OCI-LY1 (cell line): ENCODE data around the gene IZUMO2.

ENCODE experiments used
- H2AFZ ChIP-seq: fragments of 200-600 bp; sonication (generic), shearing (Covaris generic); 2 replicates; pipeline ENCODE4 v1.6.0; 2014; ENCODE audit warnings: antibody characterized with exemption, mild to moderate bottlenecking, low read length
- H3F3A ChIP-seq: fragments of 200-600 bp; sonication (generic), shearing (Covaris generic); 2 replicates; pipeline ENCODE4 v1.6.0; 2014; ENCODE audit warnings: mild to moderate bottlenecking, antibody characterized with exemption, low read length, moderate library complexity; ENCODE audit not compliant: insufficient read depth
- H3K27ac ChIP-seq: fragments of 200-600 bp; sonication (generic); 2 replicates; pipeline ENCODE4 v1.5.1; 2014; ENCODE audit warnings: low read length, mixed run types, mild to moderate bottlenecking, low read depth; ENCODE audit not compliant: poor library complexity, severe bottlenecking
- H3K27me3 ChIP-seq: fragments of 200-600 bp; sonication (generic); 2 replicates; pipeline ENCODE4 v1.6.0; 2014; ENCODE audit warnings: antibody characterized with exemption, mild to moderate bottlenecking, low read length, moderate library complexity; ENCODE audit not compliant: insufficient read depth
- H3K36me3 ChIP-seq: fragments of 200-600 bp; sonication (generic); 2 replicates; pipeline ENCODE4 v1.6.1; 2014; ENCODE audit warnings: mild to moderate bottlenecking, antibody characterized with exemption, low read length, moderate library complexity, mixed read lengths; ENCODE audit not compliant: insufficient read depth
- H3K4me1 ChIP-seq: fragments of 200-600 bp; sonication (generic); 2 replicates; pipeline ENCODE4 v1.5.1; 2014; ENCODE audit warnings: mild to moderate bottlenecking, low read length, moderate library complexity; ENCODE audit not compliant: insufficient read depth, severe bottlenecking
- H3K4me2 ChIP-seq: fragments of 200-600 bp; sonication (generic), shearing (Covaris generic); 2 replicates; pipeline ENCODE4 v1.6.1; 2014; ENCODE audit warnings: low read length
- H3K4me3 ChIP-seq: fragments of 200-600 bp; sonication (generic); 2 replicates; pipeline ENCODE4 v1.5.1; 2014; ENCODE audit warnings: low read length, low read depth, mild to moderate bottlenecking, mixed read lengths; ENCODE audit not compliant: poor library complexity, severe bottlenecking
- H3K79me2 ChIP-seq: fragments of 200-600 bp; shearing (Covaris generic); 2 replicates; pipeline ENCODE4 v1.6.1; 2016; ENCODE audit warnings: mixed run types, low read length, mixed read lengths; ENCODE audit not compliant: insufficient read depth
- H3K9ac ChIP-seq: fragments of 200-600 bp; sonication (generic), shearing (Covaris generic); 2 replicates; pipeline ENCODE4 v1.6.1; 2014; ENCODE audit warnings: mild to moderate bottlenecking, low read length, mixed read lengths
- H3K9me2 ChIP-seq: fragments of 200-600 bp; sonication (generic), shearing (Covaris generic); 2 replicates; pipeline ENCODE4 v1.6.1; 2014; ENCODE audit warnings: low read depth, mild to moderate bottlenecking, low read length, mixed read lengths
- H3K9me3 ChIP-seq: fragments of 200-600 bp; shearing (Covaris generic); 2 replicates; pipeline ENCODE4 v1.6.1; 2014; ENCODE audit warnings: low read length, mixed read lengths
- H4K20me1 ChIP-seq: fragments of 200-600 bp; sonication (generic), shearing (Covaris generic); 2 replicates; pipeline ENCODE4 v1.6.0; 2016; ENCODE audit warnings: mild to moderate bottlenecking, low read length; ENCODE audit not compliant: insufficient read depth
- CTCF ChIP-seq: fragments of 200-600 bp; sonication (generic), shearing (Covaris generic); IDR thresholded peaks from 2 replicates; pipeline ENCODE4 v1.5.1; 2017; ENCODE audit warnings: mild to moderate bottlenecking, antibody characterized with exemption, low read length, moderate library complexity, mixed read lengths
- EZH2 ChIP-seq: fragments of 200-600 bp; sonication (generic), shearing (Covaris generic); IDR thresholded peaks from 2 replicates; pipeline ENCODE4 v1.8.0; 2017; ENCODE audit warnings: borderline replicate concordance, mixed run types, mild to moderate bottlenecking, antibody characterized with exemption, low read length, moderate library complexity, mixed read lengths

The IZUMO2 gene

GRCh38 chr19:50174100-50174793 lies 11.2 kb upstream of the IZUMO2 start:
- no peaks in the 10 kb centered on the region for H3K27me3 ChIP-seq
- H3K4me3 ChIP-seq: no peak overlapping the region
- H3K36me3 ChIP-seq: no peaks in the 10 kb centered on the region
- no peaks in the 10 kb centered on the region for H4K20me1 ChIP-seq
- H3K4me2 ChIP-seq: no peak overlapping the region
- TF ChIP-seq EZH2 (no peak), CTCF (no peak)
- H3F3A ChIP-seq: no peaks in the 10 kb centered on the region
- no peak overlapping the region for H2AFZ ChIP-seq
- no peaks in the 10 kb centered on the region for H3K9me2 ChIP-seq
- no peak overlapping the region for H3K27ac ChIP-seq
- H3K9ac ChIP-seq: no peak overlapping the region
- no peaks in the 10 kb centered on the region for H3K79me2 ChIP-seq
- H3K9me3 ChIP-seq: no peaks in the 10 kb centered on the region
- H3K4me1 ChIP-seq: no peaks in the 10 kb centered on the region

DNA sequence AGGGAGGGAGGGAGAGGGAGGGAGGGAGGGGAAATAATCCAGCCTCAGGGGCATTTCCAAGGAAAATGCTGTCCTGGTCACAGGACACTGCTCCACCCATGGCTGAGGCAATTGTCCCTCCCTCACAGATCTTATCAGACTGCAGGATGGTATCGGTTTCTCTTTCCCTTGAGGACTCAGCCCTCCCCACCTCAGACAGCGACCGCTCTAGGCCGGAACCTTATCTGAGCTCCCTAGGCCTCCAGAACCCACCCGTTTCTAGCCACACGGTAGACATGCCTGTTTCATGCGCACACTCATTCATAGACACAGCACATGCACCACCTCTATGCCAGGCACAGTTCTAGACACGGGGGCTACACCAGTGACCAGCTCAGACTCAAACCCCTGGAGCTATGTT lies 10.0 kb upstream of the IZUMO2 start:
- no peak overlapping the region for H3K4me3 ChIP-seq
- no peaks in the 10 kb centered on the region for H3K27me3 ChIP-seq
- H3K9me2 ChIP-seq: no peaks in the 10 kb centered on the region
- no peaks in the 10 kb centered on the region for H3K36me3 ChIP-seq
- H3K9me3 ChIP-seq: no peaks in the 10 kb centered on the region
- no peak overlapping the region for H3K4me2 ChIP-seq
- no peak overlapping the region for H3K9ac ChIP-seq
- no peaks in the 10 kb centered on the region for H3K79me2 ChIP-seq
- H4K20me1 ChIP-seq: no peaks in the 10 kb centered on the region
- H3K27ac ChIP-seq: no peak overlapping the region
- no peaks in the 10 kb centered on the region for H3F3A ChIP-seq
- no peak overlapping the region for H2AFZ ChIP-seq
- no peak for TF ChIP-seq CTCF
- no peak for TF ChIP-seq EZH2
- no peaks in the 10 kb centered on the region for H3K4me1 ChIP-seq

DNA sequence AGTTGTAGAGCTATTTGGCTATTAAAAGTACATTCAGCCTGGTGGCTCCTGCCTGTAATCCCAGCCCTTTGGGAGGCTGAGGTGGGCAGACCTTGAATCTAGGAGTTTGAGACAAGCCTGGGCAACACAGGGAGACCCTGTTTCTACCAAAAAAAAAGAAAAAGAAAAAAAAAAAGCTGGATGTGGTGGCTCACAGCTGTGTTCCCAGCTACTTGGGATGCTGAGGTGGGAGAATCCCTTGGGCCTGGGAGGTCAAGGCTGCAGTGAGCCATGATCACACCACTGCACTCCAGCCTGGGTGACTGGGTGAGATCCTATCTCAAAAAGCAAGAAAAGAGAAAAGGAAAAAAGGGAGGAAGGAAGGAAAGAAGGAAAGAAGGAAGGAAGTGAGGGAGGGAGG lies 9.6 kb upstream of the IZUMO2 start:
- TF ChIP-seq EZH2: no peak
- no peak for TF ChIP-seq CTCF
- H3K4me2 ChIP-seq: no peak overlapping the region
- H3K9me2 ChIP-seq: no peaks in the 10 kb centered on the region
- no peaks in the 10 kb centered on the region for H3K36me3 ChIP-seq
- H3K27me3 ChIP-seq: no peaks in the 10 kb centered on the region
- no peaks in the 10 kb centered on the region for H3K79me2 ChIP-seq
- no peaks in the 10 kb centered on the region for H3K4me1 ChIP-seq
- H3K9me3 ChIP-seq: no peaks in the 10 kb centered on the region
- H3F3A ChIP-seq: no peaks in the 10 kb centered on the region
- no peaks in the 10 kb centered on the region for H4K20me1 ChIP-seq
- no peak overlapping the region for H3K9ac ChIP-seq
- no peak overlapping the region for H3K27ac ChIP-seq
- H2AFZ ChIP-seq: no peak overlapping the region
- H3K4me3 ChIP-seq: no peak overlapping the region
